Stimulated activated CD8-positive, alpha-beta memory T cell treated with anti-CD3 and anti-CD28 coated beads, Interleukin-2, amount 100 ng/mL, for 48 hours (primary cell): Measurements from ENCODE around the gene TUBB3.
"Not testable (repeated sequence)": the region's sequence is repeated elsewhere in the genome, so short reads cannot be mapped to it uniquely, and the experiment has no call there.

Experiments
- DNase-seq, 2 donors: peaks; one replicate each; pipeline ENCODE4 v3.0.0-alpha.2; 2020; ENCODE audit warnings: low read depth in 2 of 2

TUBB3 gene

GRCh38 chr16:89902980-89903379 lies 20.2 kb upstream of the TUBB3 start:
- no peak for DNase-seq

- no peak for DNase-seq
Observed at GRCh38 chr16:89903908-89904515, 19.1 kb upstream of the TUBB3 start.

GRCh38 chr16:89904606-89905510 lies 18.3 kb upstream of the TUBB3 start:
- DNase-seq: no peak

- no peak for DNase-seq
Observed at GRCh38 chr16:89905511-89906139, 17.5 kb upstream of the TUBB3 start.

GRCh38 chr16:89906140-89907025 lies 16.8 kb upstream of the TUBB3 start:
- DNase-seq: no peak

- no peak for DNase-seq
Observed at GRCh38 chr16:89907055-89907814, 15.9 kb upstream of the TUBB3 start.

- no peak for DNase-seq
Observed at GRCh38 chr16:89908236-89908635, 14.9 kb upstream of the TUBB3 start.

- DNase-seq: peak; percentile 57 to 61
Observed at GRCh38 chr16:89909777-89910716, 13.1 kb upstream of the TUBB3 start.

GRCh38 chr16:89910717-89911354 lies 12.3 kb upstream of the TUBB3 start:
- DNase-seq: no peak

- DNase-seq: no peak
Observed at GRCh38 chr16:89911375-89911774, 11.8 kb upstream of the TUBB3 start.

- no peak for DNase-seq
Observed at GRCh38 chr16:89912143-89912542, 11.0 kb upstream of the TUBB3 start.

- no peak for DNase-seq
Observed at GRCh38 chr16:89912627-89913026, 10.5 kb upstream of the TUBB3 start.

- DNase-seq: no peak
Observed at GRCh38 chr16:89913408-89914387, 9.4 kb upstream of the TUBB3 start.

GRCh38 chr16:89914642-89915285 lies 8.4 kb upstream of the TUBB3 start:
- DNase-seq: not testable (repeated sequence)

GRCh38 chr16:89915303-89916232 lies 7.6 kb upstream of the TUBB3 start:
- no peak for DNase-seq

- peak; percentile 74 to 80 for DNase-seq
Observed at GRCh38 chr16:89917773-89918452, 5.2 kb upstream of the TUBB3 start.
